ENCODE results near the gene FBXO44.
A peak's percentile ranks its signal among the peaks of the same experiment; 100 is the strongest.

FBXO44 gene

GRCh38 chr1:11664336-11665065 is 9.8 kb downstream of the FBXO44 start:
- peak; percentile 79 for DNase-seq

GRCh38 chr1:11668516-11668915 is 13.8 kb downstream of the FBXO44 start:
- no peak for DNase-seq

- no peak for DNase-seq
These were observed 16.1 kb downstream of the FBXO44 start for GRCh38 chr1:11670747-11671146.

- DNase-seq: no peak
These were observed 16.5 kb downstream of the FBXO44 start for GRCh38 chr1:11671205-11671543.

- DNase-seq: no peak
These were observed 17.0 kb downstream of the FBXO44 start for GRCh38 chr1:11671544-11672286.

- no peak for DNase-seq
These were observed 18.6 kb downstream of the FBXO44 start for GRCh38 chr1:11673089-11673769.

- DNase-seq: no peak
These were observed 19.8 kb downstream of the FBXO44 start for GRCh38 chr1:11674488-11674887.

- DNase-seq: no peak
These were observed 20.6 kb downstream of the FBXO44 start for GRCh38 chr1:11675325-11675724.

- no peak for DNase-seq
These were observed 21.9 kb downstream of the FBXO44 start for GRCh38 chr1:11676386-11677103.

GRCh38 chr1:11678442-11678841 is 23.8 kb downstream of the FBXO44 start:
- no peak for DNase-seq

- DNase-seq: no peak
These were observed 25.8 kb downstream of the FBXO44 start for GRCh38 chr1:11680270-11681070.

GRCh38 chr1:11681071-11681771 is 26.5 kb downstream of the FBXO44 start, which contains the start of gene MAD2L2:
Gene MAD2L2, minus strand, starts transcription at chr1:11681148. Its CDS starts 547 bp downstream, at chr1:11680601.
- peak; percentile 92 for DNase-seq

- DNase-seq: no peak
These were observed 27.7 kb downstream of the FBXO44 start for GRCh38 chr1:11682287-11682771.

GRCh38 chr1:11682799-11683198 is 28.1 kb downstream of the FBXO44 start:
- no peak for DNase-seq

GRCh38 chr1:11684070-11684469 is 29.4 kb downstream of the FBXO44 start:
- DNase-seq: no peak

- DNase-seq: no peak
These were observed 30.6 kb downstream of the FBXO44 start for GRCh38 chr1:11685210-11685752.

GRCh38 chr1:11688506-11688905 is 33.8 kb downstream of the FBXO44 start:
- DNase-seq: no peak

- DNase-seq: peak; percentile 25
These were observed 36.0 kb downstream of the FBXO44 start for GRCh38 chr1:11690397-11691301.

- no peak for DNase-seq
These were observed 36.7 kb downstream of the FBXO44 start, which contains the start of gene DRAXIN for GRCh38 chr1:11691302-11691914. Gene DRAXIN, plus strand, starts transcription at chr1:11691710. Its CDS starts 14,549 bp downstream, at chr1:11706259.
